AG09319 (cell line): ENCODE measurements around the gene DUT.

ENCODE experiments used
- DNase-seq: peaks from one replicate; pipeline ENCODE4 v3.0.0-alpha.2; 2010; ENCODE audit warnings: low read depth; ENCODE audit errors: extremely low read depth
- CTCF ChIP-seq: IDR thresholded peaks from 2 replicates; pipeline ENCODE4 v1.5.1; 2011; ENCODE audit warnings: low read depth, mild to moderate bottlenecking, inconsistent platforms, low read length, moderate library complexity

The DUT gene

GRCh38 chr15:48392356-48392755 lies 61.1 kb downstream of the DUT start:
- no peak for DNase-seq
- TF ChIP-seq CTCF, result no peak
